Transverse colon (tissue), 4 donors: ENCODE results near the gene MYL2. TPM values are rescaled to one million over a fixed set of nuclear protein-coding genes. Genes with fewer than 3 reads are reported as not detected.

Experiments used
- DNase-seq: peaks from one replicate; pipeline ENCODE4 v3.0.0-alpha.2; 2019
- H3K27ac ChIP-seq, 4 donors: fragments of 200-600 bp; sonication (generic); 2 replicates each; pipeline ENCODE4 v1.5.1; 2016 to 2018; ENCODE audit warnings: inconsistent platforms in 4 of 4
- H3K27me3 ChIP-seq: fragments of 200-600 bp; sonication (generic); 2 replicates; pipeline ENCODE4 v1.5.1; 2017; ENCODE audit warnings: inconsistent platforms
- H3K36me3 ChIP-seq, 4 donors: fragments of 200-600 bp; sonication (generic); 2 replicates each; pipeline ENCODE4 v1.5.1; 2017 to 2019; ENCODE audit warnings: inconsistent platforms in 4 of 4
- H3K4me1 ChIP-seq, 4 donors: fragments of 200-600 bp; sonication (generic); 2 replicates each; pipeline ENCODE4 v1.5.1; 2017 to 2020; ENCODE audit warnings: inconsistent platforms in 4 of 4
- H3K4me3 ChIP-seq, 4 donors: fragments of 200-600 bp; sonication (generic); 1 replicate in 1 of 4; 2 replicates in 3 of 4; pipeline versions ENCODE4 v1.5.1 to v1.6.1; 2017 to 2019; ENCODE audit warnings: inconsistent platforms in 4 of 4
- H3K9me3 ChIP-seq, 2 donors: fragments of 200-600 bp; sonication (generic); 2 replicates each; pipeline ENCODE4 v1.5.1; 2017 to 2019; ENCODE audit warnings: inconsistent platforms in 2 of 2
- EP300 ChIP-seq: sonication (generic); formaldehyde crosslinking; IDR thresholded peaks from one replicate; pipeline ENCODE4 v1.6.1; 2017; ENCODE audit warnings: antibody characterized with exemption, low read depth
- POLR2A ChIP-seq: fragments of 450-650 bp; IDR thresholded peaks from one replicate; pipeline ENCODE4 v1.6.1; 2016; ENCODE audit warnings: antibody characterized with exemption, mild to moderate bottlenecking, moderate library complexity
- POLR2AphosphoS5 ChIP-seq, 3 donors: sonication (generic); formaldehyde crosslinking; IDR thresholded peaks; one replicate each; pipeline ENCODE4 v1.6.1; 2016; ENCODE audit warnings: antibody characterized with exemption in 3 of 3
- WGBS, 2 donors: methylation state at CpG; one replicate each; pipeline ENCODE4 v1.1.5; 2018; ENCODE audit warnings: low coverage in 1 of 2; 5-methylcytosine and 5-hydroxymethylcytosine counted together
- in situ Hi-C, 4 donors: fragments of 200-750 bp; cut with MboI; loops; one replicate each; pipeline versions ENCODE4 v1.15.0 to v1.15.1; 2017; ENCODE audit warnings: low sequenced_read_pairs in 3 of 4, low pct_ligation_motif_present in 1 of 4, low pct_unique_long_range_greater_than_20kb in 1 of 4
- intact Hi-C: fragments of 100-400 bp; cut with DNase I; formaldehyde crosslinking; loops from one replicate; pipeline ENCODE4 v1.15.1; 2023; ENCODE audit warnings: low total_unique reads
- total RNA-seq, 4 donors: library from RNA; depleted of rRNA; stranded (reverse); fragments of >200 nt; gene quantifications; one replicate each; pipeline ENCODE4 v1.1.0, GENCODE V29; 2016
- TF ChIP-seq, protein P1 (sequence below), 5 experiments: fragments of 200-600 bp in 3 of 5; fragments of 450-650 bp in 2 of 5; sonication (generic) in 3 of 5; IDR thresholded peaks; 1 replicate in 2 of 5; 2 replicates in 3 of 5; pipeline ENCODE4 v1.5.1; 2016 to 2017; ENCODE audit warnings: antibody characterized with exemption in 5 of 5, inconsistent platforms in 3 of 5, mild to moderate bottlenecking in 2 of 5, moderate library complexity in 1 of 5

MYL2 gene
- total RNA-seq, 4 donors from 2014 or later = 2.2 TPM; not detected in 3

DNA sequence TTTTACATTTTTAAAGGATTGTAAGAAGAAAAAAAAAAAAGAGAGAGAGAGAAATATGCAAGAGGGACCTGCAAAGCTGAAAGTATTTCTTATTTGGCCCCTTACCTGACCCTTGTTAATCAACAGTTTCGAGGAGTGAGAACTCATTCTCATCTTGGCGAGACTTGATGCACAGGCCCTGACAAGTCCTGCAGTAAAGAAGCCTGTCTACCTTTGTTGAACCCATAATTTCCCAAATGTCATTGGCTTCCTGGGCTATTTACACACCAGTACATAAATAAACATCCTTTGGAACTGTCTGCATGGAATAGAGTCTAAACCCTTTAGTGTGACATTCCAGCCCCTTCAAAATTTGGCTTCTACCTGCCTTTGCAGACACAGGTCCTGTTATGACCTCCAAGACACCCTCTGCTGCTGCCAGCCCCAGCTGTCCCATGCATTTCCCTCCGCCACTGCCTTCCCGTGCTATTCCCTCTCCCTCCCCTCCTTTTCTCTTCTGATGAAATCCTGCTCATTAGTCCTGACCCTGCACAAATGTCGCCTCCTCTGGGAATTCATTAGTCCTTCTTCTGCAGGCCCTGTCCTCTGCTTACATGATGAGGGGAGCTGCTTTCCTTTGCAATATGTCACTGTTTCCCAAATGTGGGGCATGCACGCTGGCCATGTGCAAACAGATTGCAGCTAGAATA, 35.1 kb downstream of the MYL2 start:
- in situ Hi-C loops = no loop called here
- 70 to 77% methylated on average over 5 to 6 of the region's 6 CpGs for WGBS, 2 donors

DNA sequence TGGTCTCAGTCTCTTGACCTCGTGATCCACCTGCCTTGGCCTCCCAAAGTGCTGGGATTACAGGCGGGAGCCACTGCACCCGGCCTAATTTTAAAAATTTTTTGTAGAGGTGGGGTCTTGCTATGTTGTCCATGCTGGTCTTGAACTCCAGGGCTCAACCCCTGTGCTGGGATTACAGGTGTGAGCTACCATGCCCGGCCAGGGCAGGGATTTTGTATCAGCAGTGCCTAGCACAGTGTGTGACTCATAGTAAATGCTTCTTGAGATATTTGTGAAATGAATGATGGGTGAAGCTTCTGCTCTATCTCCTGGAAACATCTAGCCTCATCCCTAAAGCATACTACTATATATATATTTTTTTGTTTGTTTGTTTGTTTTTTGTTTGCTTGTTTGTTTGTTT, 37.1 kb downstream of the MYL2 start:
- Histone ChIP-seq H3K27me3 (no peaks in the 10 kb centered on the region), H3K36me3 (no peaks in the 10 kb centered on the region), H3K9me3 (no peaks in the 10 kb centered on the region), H3K4me3 (no peak overlapping the region), H3K4me1 (peaks cover 0 to 4% (median 0%) of the 10 kb centered on the region in 4 donors), H3K27ac (no peak overlapping the region)
- in situ Hi-C loops (no loop called here), intact Hi-C loops (no loop called here)
- WGBS, 2 donors = 88% methylated on average over 4 of the region's 4 CpGs; no CpG with 5 or more reads in 1 of the 2 donors
- DNase-seq = no peak
- TF ChIP-seq, protein P1, sequence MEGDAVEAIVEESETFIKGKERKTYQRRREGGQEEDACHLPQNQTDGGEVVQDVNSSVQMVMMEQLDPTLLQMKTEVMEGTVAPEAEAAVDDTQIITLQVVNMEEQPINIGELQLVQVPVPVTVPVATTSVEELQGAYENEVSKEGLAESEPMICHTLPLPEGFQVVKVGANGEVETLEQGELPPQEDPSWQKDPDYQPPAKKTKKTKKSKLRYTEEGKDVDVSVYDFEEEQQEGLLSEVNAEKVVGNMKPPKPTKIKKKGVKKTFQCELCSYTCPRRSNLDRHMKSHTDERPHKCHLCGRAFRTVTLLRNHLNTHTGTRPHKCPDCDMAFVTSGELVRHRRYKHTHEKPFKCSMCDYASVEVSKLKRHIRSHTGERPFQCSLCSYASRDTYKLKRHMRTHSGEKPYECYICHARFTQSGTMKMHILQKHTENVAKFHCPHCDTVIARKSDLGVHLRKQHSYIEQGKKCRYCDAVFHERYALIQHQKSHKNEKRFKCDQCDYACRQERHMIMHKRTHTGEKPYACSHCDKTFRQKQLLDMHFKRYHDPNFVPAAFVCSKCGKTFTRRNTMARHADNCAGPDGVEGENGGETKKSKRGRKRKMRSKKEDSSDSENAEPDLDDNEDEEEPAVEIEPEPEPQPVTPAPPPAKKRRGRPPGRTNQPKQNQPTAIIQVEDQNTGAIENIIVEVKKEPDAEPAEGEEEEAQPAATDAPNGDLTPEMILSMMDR (IDR thresholded peaks at IDR 0.05) = no peak
- TF ChIP-seq EP300 = no peak
- no peak for TF ChIP-seq POLR2A
- no peak for TF ChIP-seq POLR2AphosphoS5 (IDR thresholded peaks at IDR 0.05)

More for the DNA sequence above, 35.1 kb downstream of the MYL2 start:
- intact Hi-C loops = no loop called here
- H3K4me3 ChIP-seq = no peak overlapping the region
- no peaks in the 10 kb centered on the region for H3K36me3 ChIP-seq
- no peak for DNase-seq
- no peaks in the 10 kb centered on the region for H3K9me3 ChIP-seq
- H3K27ac ChIP-seq = no peak overlapping the region
- no peaks in the 10 kb centered on the region for H3K27me3 ChIP-seq
- TF ChIP-seq, protein P1 (IDR thresholded peaks at IDR 0.05) = no peak
- TF ChIP-seq POLR2AphosphoS5 (IDR thresholded peaks at IDR 0.05) = no peak
- peaks cover 0 to 4% (median 0%) of the 10 kb centered on the region in 4 donors for H3K4me1 ChIP-seq

DNA sequence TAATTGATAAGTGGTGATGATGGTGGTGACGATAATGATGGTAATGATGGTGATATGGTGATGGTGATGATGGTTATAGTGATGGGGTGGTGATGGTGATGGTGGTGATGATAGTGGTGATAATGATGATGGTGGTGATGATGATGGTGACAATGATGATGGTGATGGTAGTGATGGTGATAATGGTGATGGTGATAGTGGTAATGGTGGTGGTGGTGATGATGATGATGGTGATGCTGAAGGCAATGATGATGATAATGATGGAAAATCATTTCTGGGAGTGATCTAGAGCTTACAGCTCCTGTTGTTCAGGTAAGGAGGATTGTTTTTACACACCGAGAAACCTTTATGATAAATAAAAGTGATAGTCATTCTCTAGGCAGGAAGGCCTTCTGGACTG, 39.7 kb downstream of the MYL2 start:
- Histone ChIP-seq H3K9me3 (no peaks in the 10 kb centered on the region), H3K4me1 (no peaks in the 10 kb centered on the region), H3K36me3 (no peaks in the 10 kb centered on the region), H3K27me3 (no peaks in the 10 kb centered on the region), H3K27ac (no peak overlapping the region), H3K4me3 (no peak overlapping the region)
- WGBS, 2 donors = 63 to 100% methylated on average over 1 to 2 of the region's 2 CpGs
- intact Hi-C loops (no loop called here), in situ Hi-C loops (no loop called here)
- TF ChIP-seq POLR2A = no peak
- no peak for TF ChIP-seq EP300
- TF ChIP-seq, protein P1 (IDR thresholded peaks at IDR 0.05) = no peak
- DNase-seq = no peak

DNA sequence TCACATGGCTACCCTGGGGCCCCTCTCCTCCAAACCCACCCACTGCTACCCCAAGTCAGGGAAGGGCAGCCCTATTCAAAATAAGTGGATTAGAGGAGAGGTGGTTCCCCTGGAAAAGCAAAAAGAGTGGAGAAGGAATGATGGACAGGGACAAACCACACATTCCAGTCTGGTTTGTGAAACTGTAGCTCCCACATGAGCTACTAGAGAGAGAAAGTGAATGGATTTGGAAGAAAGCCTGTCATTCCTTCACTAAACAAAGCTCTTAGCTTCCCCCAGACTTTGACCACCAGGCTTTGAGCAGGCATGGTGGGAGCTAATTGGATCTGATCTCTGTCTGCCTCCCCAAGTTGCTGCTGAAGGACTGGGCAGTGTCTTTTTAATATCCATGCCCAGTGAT, 45.6 kb downstream of the MYL2 start:
- TF ChIP-seq, protein P1 (IDR thresholded peaks at IDR 0.05) = no peak
- TF ChIP-seq POLR2AphosphoS5 (IDR thresholded peaks at IDR 0.05) = no peak
- TF ChIP-seq POLR2A = no peak
- Histone ChIP-seq H3K36me3 (no peaks in the 10 kb centered on the region), H3K4me1 (no peaks in the 10 kb centered on the region), H3K27me3 (no peaks in the 10 kb centered on the region), H3K27ac (no peak overlapping the region), H3K9me3 (no peaks in the 10 kb centered on the region), H3K4me3 (no peak overlapping the region)
- DNase-seq = no peak
- in situ Hi-C loops = no loop called here
- intact Hi-C loops = no loop called here
